Measurements from ENCODE around the gene GGTA1. TPM values are rescaled to one million over a fixed set of nuclear protein-coding genes. Genes with fewer than 3 reads are reported as not detected.

The GGTA1 gene
- total and polyA plus RNA-seq, 2 of the 8 experiments (the other 6 are each of a cell fraction or from before 2014, with no cell fraction given): not detected

DNA sequence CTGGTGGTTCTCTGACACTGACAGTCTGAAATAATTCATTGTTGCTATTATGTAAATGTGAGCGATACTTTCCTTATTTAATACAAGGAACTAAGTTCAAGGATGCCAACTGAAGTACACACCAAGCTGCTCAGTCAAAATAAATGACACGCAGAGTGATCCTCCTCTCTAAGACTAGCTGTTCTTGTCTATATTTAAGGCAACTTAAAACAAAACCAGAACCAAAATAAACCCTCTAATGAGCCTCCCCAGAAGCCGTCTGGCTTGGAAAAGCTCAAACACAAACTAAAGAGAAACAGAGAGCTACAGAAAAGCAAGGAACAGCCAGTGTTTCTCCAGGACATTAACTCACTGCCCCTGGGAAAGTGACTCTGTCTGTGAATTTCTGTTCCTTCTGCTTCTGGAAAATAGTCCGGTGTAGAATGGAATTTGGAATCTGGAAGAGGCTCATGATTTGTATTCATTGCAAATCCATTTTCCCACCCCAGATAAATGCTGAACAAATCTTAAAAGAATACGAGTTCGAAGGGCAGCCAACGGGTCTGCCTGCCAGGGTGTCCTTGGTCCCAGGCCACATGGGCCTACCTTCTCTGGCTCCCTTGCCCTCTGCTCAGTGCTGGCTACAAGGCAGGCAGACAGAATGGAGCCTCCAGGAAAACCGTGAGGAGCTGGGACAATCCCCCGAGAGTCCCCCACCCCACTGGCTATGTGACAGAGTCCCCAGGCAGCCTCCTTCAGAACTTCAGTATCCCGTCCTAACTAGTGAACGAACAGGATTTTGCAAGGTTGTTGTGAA is 14.8 kb downstream of the GGTA1 start (continued):
- no peak for TF ChIP-seq CBX8 (IDR thresholded peaks at IDR 0.05; ENCODE audit: borderline replicate concordance, low read depth, low read length)
- TF ChIP-seq, protein P1, sequence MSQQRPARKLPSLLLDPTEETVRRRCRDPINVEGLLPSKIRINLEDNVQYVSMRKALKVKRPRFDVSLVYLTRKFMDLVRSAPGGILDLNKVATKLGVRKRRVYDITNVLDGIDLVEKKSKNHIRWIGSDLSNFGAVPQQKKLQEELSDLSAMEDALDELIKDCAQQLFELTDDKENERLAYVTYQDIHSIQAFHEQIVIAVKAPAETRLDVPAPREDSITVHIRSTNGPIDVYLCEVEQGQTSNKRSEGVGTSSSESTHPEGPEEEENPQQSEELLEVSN (IDR thresholded peaks at IDR 0.05): no peak
- TF ChIP-seq BCL11A (IDR thresholded peaks at IDR 0.05; ENCODE audit: low read depth in 2 of 2, low read length in 2 of 2): no peak
- no peak for TF ChIP-seq NANOG (IDR thresholded peaks at IDR 0.05; ENCODE audit: insufficient read depth, low read depth, low read length, poor library complexity, severe bottlenecking)

All from H1 (cell line).